A549 (cell line): ENCODE data around the gene SLC13A2.

ENCODE experiments used
- BHLHE40 ChIP-seq: IDR thresholded peaks from 2 replicates; pipeline ENCODE4 v1.6.1; 2012; ENCODE audit warnings: low read depth, low read length, inconsistent platforms
- CTCF ChIP-seq: fragments of >200 bp; sonication (Bioruptor Twin); formaldehyde crosslinking; IDR thresholded peaks from 3 replicates; pipeline ENCODE4 v1.5.1; 2016
- ESRRA ChIP-seq: fragments of 150-350 bp; IDR thresholded peaks from 2 replicates; pipeline ENCODE4 v1.6.1; 2014; ENCODE audit warnings: mild to moderate bottlenecking, low read length, borderline replicate concordance
- JUNB ChIP-seq: fragments of >200 bp; sonication (Bioruptor Twin); formaldehyde crosslinking; IDR thresholded peaks from 2 replicates; pipeline ENCODE4 v1.6.1; 2016
- MAZ ChIP-seq: fragments of 150-350 bp; IDR thresholded peaks from 2 replicates; pipeline ENCODE4 v1.6.1; 2014; ENCODE audit warnings: antibody characterized with exemption, low read depth, low read length, borderline replicate concordance
- PBX3 ChIP-seq: IDR thresholded peaks from 2 replicates; pipeline ENCODE4 v1.6.1; 2012
- RAD21 ChIP-seq, 2 experiments: fragments of >200 bp in 1 of 2; sonication (Bioruptor Twin) in 1 of 2; formaldehyde crosslinking in 1 of 2; IDR thresholded peaks in 1 of 2; conservative IDR thresholded peaks in 1 of 2; 2 replicates in 1 of 2; 3 replicates in 1 of 2; pipeline ENCODE4 v1.6.1; 2012 to 2018; ENCODE audit warnings: inconsistent platforms in 1 of 2
- ZSCAN20 ChIP-seq: fragments of 250-450 bp; sonication (Bioruptor Pico); IDR thresholded peaks from 2 replicates; pipeline ENCODE4 v1.8.0; 2022; ENCODE audit warnings: mild to moderate bottlenecking, moderate library complexity

DNA sequence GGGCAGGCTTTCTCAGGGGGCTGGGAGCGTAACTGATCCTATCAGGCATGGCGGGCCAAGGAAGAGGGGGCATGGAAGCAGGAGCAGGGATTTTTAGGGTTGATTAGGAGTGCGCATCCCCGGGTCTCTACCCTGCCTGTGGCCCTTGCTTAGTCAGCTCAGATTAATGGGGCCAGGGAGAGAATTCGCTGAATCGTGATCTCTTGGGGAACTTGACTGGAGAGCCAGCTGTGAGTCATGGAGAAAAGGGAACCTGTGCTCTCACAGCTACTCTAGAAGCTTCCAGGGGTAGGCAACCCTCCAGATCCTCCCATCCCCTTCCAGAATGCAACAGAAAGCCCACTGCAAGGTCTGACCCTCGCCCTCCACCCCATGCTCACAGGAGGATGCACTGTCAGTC lies 36.3 kb downstream of the SLC13A2 start:
- TF ChIP-seq MAZ, result no peak
- TF ChIP-seq RAD21 (conservative IDR thresholded peaks at IDR 0.05 in 1 of 2, IDR thresholded peaks at IDR 0.05 in 1 of 2), result no peak
- no peak for TF ChIP-seq BHLHE40
- no peak for TF ChIP-seq PBX3
- TF ChIP-seq CTCF, result no peak
- TF ChIP-seq ESRRA, result no peak
- no peak for TF ChIP-seq ZSCAN20 (CRISPR knock-in tag)
- no peak for TF ChIP-seq JUNB
